Measurements from ENCODE around the gene PLCB3.

The PLCB3 gene

DNA sequence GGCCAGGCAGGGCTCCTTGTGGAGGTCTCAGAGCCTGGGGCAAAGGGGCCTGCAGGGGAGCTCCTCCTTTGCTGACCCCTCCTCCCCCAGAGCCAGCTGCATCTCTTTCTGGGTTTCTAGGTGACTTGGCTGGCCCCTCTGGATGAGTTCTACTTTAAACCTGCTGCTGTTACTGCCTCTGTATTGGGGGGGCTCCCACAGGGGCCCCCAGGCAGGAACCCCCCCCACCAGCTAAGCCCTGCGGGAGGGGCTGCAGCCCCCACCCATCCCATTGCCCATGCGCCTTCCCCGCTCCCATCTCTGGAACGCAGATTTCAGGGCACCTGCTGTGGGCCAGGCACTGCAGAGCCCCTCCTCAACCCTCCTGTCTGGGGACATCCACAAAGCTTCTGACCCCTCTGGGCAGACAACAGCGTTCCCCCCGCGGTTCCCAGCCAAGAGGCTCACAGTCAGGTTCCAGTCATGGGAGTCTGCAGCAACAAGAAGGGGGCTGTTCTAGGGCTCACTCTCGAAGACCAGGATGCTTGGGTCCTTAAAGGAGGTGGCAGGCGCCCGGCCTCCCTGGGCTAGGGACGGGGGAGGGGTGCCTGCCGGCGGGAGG is 815 bp upstream of the PLCB3 start:
- DNase-seq (ENCODE audit: low read depth in 2 of 2): no peak

DNA sequence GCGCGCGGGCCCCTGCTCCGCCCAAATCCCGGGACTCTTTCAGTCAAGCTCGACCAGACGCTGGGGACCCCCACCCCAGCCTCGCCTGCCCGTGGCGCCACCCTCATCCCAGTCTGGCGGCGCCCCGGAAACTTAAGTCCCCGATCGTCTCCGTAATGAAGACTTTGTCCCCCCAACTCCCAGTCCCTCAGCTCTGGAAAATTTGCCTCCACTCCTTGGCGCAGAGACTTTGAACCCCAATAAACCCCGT is 348 bp downstream of the PLCB3 start:
- no peak for DNase-seq (ENCODE audit: low read depth in 2 of 2)

- DNase-seq (ENCODE audit: low read depth in 2 of 2): no peak
Observed at GRCh38 chr11:64252003-64252872, 908 bp downstream of the PLCB3 start.

GRCh38 chr11:64253043-64253442 is 1.7 kb downstream of the PLCB3 start:
- DNase-seq (ENCODE audit: low read depth in 2 of 2): no peak

DNA sequence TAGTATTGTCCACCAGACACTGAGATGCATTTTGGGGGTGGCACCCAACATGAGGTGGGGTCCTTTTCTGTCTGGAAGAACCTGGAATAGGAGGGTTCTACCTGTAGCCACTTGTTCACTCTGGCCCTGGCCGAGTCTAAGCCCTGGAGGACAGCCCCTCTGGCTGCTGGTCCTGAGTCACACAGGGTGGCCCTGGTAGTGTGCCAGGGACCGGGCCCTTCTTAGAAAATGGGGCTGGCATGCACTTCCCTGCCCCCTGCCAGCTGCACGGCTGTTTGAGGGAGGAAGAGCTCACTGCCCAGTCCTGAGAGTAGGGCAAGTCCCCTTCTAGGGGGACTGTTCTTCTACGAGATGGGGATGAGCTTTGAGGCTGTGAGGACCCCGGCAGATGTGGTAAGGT is 2.2 kb downstream of the PLCB3 start:
- DNase-seq (ENCODE audit: low read depth in 2 of 2): no peak

DNA sequence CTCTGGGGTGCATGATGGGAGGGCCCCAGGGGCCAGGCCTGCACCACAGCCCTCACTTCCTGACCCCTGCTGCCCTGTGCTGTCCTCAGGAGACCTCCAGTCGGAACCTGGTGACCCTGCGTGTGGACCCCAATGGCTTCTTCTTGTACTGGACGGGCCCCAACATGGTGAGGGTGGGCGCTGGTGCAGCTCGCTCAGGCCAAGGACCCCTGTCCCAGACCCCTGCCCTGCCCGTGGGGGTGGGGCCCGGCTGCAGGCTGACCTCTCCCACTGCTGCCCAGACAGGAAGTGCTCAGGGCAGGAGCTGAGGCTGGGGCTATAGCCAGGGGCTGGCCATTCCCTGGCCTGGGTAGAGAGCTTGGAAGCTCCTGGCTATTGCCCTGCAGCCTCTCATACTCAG is 3.0 kb downstream of the PLCB3 start:
- no peak for DNase-seq (ENCODE audit: low read depth in 2 of 2)

DNA sequence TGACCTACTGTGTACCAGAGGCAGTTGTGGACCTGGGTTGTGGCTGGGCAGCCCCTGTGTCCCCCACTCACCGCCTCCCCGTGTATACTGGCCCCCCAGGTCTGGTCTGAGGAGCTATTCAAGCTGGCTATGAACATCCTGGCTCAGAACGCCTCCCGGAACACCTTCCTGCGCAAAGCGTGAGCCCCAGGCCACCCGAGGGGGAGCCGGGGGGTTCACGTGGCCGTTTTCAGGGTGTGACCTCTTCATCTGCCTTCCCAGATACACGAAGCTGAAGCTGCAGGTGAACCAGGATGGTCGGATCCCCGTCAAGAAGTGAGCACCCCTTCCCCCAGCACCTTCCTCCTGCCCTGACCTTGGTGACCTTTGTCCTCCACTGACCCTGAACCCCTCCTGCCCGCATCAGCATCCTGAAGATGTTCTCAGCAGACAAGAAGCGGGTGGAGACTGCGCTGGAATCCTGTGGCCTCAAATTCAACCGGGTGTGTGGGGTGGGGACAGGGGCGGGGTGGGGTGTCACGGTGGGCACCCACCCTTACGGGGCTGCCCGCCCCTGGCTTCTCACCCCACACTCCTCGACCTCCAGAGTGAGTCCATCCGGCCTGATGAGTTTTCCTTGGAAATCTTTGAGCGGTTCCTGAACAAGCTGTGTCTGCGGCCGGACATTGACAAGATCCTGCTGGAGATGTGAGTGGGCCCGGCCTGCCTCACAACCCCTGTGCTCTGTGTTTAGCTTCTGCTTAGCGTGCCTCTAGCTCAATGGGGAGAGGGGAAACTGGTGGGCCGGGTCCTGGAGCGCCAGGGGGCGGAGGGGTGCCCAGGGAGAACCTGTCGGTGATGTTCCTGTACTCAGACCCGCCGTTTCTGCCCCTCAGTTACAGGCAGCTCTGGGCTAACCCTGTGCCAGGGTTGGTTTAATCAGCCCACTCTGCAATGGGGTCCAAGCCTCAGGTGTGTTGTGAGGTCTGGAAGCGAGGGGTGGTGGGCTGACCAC is 4.1 kb downstream of the PLCB3 start:
- DNase-seq (ENCODE audit: low read depth in 2 of 2): no peak

DNA sequence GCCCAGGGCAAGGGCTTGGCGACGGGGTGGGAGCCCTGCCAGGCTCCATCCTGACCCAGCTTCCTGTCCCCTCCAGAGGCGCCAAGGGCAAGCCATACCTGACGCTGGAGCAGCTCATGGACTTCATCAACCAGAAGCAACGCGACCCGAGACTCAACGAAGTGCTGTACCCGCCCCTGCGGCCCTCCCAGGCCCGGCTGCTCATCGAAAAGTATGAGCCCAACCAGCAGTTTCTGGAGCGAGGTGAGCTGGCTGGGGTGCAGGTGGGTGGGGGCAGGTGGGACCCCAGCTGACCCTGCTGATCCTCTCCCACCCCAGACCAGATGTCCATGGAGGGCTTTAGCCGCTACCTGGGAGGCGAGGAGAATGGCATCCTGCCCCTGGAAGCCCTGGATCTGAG is 5.0 kb downstream of the PLCB3 start:
- no peak for DNase-seq (ENCODE audit: low read depth in 2 of 2)

DNA sequence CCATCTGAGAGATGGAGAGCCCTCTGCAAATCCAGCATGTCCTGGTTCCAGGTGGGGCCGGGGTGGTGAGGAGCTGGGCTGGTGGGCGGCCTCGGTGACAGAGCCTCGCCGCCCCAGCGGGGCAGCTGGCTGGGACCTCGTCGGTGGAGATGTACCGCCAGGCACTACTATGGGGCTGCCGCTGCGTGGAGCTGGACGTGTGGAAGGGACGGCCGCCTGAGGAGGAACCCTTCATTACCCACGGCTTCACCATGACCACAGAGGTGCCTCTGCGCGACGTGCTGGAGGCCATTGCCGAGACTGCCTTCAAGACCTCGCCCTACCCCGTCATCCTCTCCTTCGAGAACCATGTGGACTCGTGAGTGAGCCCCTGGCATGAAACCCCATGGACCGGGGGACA is 7.0 kb downstream of the PLCB3 start:
- DNase-seq (ENCODE audit: low read depth in 2 of 2): no peak

DNA sequence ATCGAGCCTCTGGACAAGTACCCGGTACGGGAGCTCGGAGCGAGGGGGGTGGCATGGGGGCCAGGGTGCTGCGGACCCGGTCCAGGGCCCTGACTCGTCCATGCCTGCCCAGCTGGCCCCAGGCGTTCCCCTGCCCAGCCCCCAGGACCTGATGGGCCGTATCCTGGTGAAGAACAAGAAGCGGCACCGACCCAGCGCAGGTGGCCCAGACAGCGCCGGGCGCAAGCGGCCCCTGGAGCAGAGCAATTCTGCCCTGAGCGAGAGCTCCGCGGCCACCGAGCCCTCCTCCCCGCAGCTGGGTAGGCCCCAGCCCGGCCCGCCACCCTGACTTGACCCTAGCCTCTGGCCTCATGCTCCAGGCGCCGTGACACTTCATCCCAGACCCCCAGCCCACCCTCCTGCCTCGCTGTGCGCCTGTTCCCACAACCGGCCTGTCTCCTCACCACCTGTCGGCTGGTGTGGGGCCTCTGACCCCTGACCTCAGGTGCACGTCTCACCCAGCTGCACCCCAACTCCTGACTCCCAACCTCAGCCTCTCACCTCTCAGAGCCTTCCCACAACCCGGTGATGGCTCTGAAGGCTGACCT is 7.7 kb downstream of the PLCB3 start:
- DNase-seq (ENCODE audit: low read depth in 2 of 2): no peak

DNA sequence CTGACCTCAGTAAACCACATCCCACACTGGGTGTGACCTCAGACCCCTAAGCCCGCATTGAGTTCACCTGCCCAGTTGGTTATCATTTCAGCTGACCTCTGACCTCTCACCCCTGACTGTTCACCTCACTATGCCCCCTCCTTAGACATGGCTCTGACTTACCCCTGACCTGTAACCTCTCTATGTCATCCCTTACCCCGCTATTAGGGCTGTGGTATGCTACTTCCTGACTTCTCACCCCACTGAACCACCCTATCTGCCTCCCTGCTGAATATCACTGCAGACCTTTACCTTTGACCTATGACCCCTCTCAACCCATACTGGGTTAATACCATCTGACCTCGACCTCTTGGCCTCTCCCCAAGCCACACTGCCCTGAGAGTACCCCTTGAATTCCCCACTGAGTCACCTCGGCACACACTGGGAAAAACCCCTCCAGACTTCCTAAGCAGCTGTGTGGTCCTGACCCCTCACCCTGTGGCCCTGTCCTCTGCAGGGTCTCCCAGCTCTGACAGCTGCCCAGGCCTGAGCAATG is 8.3 kb downstream of the PLCB3 start:
- DNase-seq (ENCODE audit: low read depth in 2 of 2): no peak

- no peak for DNase-seq (ENCODE audit: low read depth in 2 of 2)
Observed at GRCh38 chr11:64260147-64260708, 8.9 kb downstream of the PLCB3 start.

DNA sequence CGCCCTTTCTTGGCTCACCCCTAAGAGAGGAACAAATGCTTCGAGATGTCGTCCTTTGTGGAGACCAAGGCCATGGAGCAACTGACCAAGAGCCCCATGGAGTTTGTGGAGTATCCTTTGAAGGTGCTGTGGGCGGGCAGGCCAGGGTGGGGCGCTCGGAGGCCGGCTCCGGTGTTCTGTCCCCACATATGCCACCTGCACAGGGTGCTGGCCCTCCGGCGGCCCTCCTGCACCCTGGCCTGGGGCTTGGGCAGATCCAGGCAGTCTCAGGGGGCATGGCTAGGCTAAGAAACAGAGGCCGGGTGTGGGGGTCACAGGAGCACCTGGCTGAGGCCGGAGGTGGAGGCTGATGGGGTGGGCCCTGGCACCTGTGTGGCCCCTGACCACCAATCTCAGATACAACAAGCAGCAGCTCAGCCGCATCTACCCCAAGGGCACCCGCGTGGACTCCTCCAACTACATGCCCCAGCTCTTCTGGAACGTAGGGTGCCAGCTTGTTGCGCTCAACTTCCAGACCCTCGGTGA is 10.3 kb downstream of the PLCB3 start:
- DNase-seq (ENCODE audit: low read depth in 2 of 2): no peak

- no peak for DNase-seq (ENCODE audit: low read depth in 2 of 2)
Observed at GRCh38 chr11:64262271-64263002, 11.1 kb downstream of the PLCB3 start.

DNA sequence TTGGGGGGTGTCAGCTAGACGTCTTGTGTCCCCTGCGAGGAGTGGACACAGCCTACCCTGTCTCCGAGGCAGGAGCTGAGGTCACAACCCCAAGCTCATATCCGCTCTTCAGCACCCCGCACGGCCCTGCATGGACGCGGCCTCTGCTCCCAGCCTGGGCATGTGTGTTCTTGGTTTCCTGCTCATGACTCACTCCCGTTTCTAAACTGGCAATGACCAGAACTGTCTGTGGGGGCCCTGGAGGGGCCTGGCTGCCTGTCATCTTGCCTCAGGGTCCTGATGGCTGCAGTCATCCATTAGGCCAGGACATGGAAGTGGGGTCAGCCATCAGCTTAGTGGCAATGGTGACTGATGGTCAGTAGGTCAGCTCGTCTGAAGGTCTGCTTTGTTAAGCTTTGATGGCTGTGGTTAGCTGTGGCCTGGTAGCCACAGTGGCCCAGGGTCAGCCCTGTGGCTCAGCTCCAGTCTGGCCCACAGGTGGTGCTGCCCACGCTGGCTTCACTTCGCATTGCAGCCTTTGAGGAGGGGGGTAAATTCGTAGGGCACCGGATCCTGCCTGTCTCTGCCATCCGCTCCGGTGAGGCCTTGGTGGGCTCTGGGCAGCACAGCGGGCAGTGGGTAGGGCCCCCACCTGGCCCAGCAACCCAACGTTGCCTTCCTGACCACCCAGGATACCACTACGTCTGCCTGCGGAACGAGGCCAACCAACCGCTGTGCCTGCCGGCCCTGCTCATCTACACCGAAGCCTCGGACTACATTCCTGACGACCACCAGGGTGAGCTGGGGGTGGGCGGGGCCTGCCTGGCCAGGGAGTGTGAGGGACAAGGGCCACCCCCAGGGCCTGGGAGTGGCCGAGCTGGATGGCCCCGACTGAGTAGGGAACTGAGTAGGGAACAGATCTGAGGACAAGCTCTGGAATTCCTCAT is 12.0 kb downstream of the PLCB3 start:
- DNase-seq (ENCODE audit: low read depth in 2 of 2): no peak

DNA sequence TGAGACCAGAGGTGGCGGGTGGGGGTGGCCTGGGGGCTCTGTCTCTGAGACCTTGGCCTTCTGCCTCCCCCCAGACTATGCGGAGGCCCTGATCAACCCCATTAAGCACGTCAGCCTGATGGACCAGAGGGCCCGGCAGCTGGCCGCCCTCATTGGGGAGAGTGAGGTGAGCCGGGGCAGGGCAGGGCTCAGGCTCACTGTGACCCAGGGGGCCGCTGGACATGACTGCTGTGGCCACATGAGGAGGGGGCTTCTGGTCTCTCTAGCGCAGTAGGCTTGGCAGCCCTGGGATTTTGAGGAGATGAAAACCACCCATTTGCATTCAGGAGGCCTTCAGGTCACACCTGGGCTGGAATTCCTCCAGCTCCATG is 12.6 kb downstream of the PLCB3 start:
- no peak for DNase-seq (ENCODE audit: low read depth in 2 of 2)

DNA sequence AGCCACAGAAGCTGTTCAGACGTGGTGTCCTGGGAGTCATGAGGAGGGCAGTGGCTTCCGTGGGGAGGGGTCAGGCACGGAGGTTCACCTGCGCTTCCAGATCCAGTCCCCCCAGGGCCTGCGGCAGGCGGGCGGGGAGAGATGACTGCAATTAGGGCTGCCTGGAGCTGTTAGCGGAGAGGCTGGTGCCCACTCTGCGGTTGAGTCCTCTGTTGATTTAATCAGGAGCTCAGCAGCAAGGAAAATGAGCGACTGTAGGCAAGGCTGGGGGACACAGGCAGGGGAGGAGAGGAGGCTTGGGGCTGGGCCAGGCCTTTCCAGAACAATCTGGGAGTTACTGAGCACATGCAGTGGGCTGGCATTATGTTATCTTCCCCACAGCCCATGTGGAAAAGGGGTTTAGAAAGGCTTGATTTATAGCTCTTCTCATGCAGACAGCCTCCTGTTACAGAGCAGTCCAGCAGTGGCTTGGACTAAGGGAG is 13.1 kb downstream of the PLCB3 start:
- no peak for DNase-seq (ENCODE audit: low read depth in 2 of 2)

- no peak for DNase-seq (ENCODE audit: low read depth in 2 of 2)
Observed at GRCh38 chr11:64265176-64266160, 14.1 kb downstream of the PLCB3 start.

Data from stimulated activated CD4-positive, alpha-beta T cell treated with anti-CD3 and anti-CD28 coated beads, Interleukin-12 subunit alpha, Interleukin-12 subunit beta, amount 100 ng/mL, for 24 hours (primary cell).